OCI-LY7 (cell line): Measurements from ENCODE around the gene PRR23B. TPM values are rescaled to one million over a fixed set of nuclear protein-coding genes. Genes with fewer than 3 reads are reported as not detected.
"Not testable (repeated sequence)": the region's sequence is repeated elsewhere in the genome, so short reads cannot be mapped to it uniquely, and the experiment has no call there.

Source experiments
- BruUV-seq: library from RNA; stranded (reverse); fragments of 400-500 nt; replicated peaks from 2 replicates; lab custom pipeline; 2021; lab: Mats Ljungman, UMichigan
- CTCF ChIA-PET: fragments of 300-600 bp; sonication (Branson Sonifier 250); formaldehyde crosslinking; loops from one replicate; lab custom pipeline; 2022; ENCODE audit warnings: antibody characterized with exemption; ENCODE audit not compliant: unreplicated experiment; lab: Charles Lee
- POLR2A ChIA-PET: fragments of 300-600 bp; sonication (Branson Sonifier 250); formaldehyde crosslinking; loops from one replicate; lab custom pipeline; 2022; ENCODE audit warnings: antibody characterized with exemption; lab: Charles Lee
- DNase-seq: peaks from one replicate; pipeline ENCODE4 v3.0.0-alpha.2; 2015; ENCODE audit warnings: low spot score
- H2AFZ ChIP-seq: fragments of 200-600 bp; sonication (generic), shearing (Covaris generic); 2 replicates; pipeline ENCODE4 v1.6.1; 2014; ENCODE audit warnings: mild to moderate bottlenecking, antibody characterized with exemption, low read length, moderate library complexity
- H3K27ac ChIP-seq: fragments of 200-600 bp; sonication (generic); 2 replicates; pipeline ENCODE4 v1.5.1; 2014; ENCODE audit warnings: mixed run types, low read depth, mild to moderate bottlenecking, moderate library complexity, low read length, inconsistent platforms; ENCODE audit not compliant: poor library complexity, severe bottlenecking
- H3K36me3 ChIP-seq: fragments of 200-600 bp; sonication (generic); 2 replicates; pipeline ENCODE4 v1.6.1; 2014; ENCODE audit warnings: mild to moderate bottlenecking, antibody characterized with exemption, low read length, moderate library complexity, mixed read lengths; ENCODE audit not compliant: insufficient read depth
- H3K4me1 ChIP-seq: fragments of 200-600 bp; sonication (generic); 2 replicates; pipeline ENCODE4 v1.5.1; 2014; ENCODE audit warnings: mild to moderate bottlenecking, low read length; ENCODE audit not compliant: insufficient read depth, poor library complexity, severe bottlenecking
- H3K4me2 ChIP-seq: fragments of 200-600 bp; sonication (generic); 2 replicates; pipeline ENCODE4 v1.6.1; 2014; ENCODE audit warnings: mild to moderate bottlenecking, low read length
- H3K4me3 ChIP-seq: fragments of 200-600 bp; sonication (generic); 2 replicates; pipeline ENCODE4 v1.5.1; 2014; ENCODE audit warnings: mild to moderate bottlenecking, low read depth, low read length; ENCODE audit not compliant: poor library complexity, severe bottlenecking
- H3K79me2 ChIP-seq: fragments of 200-600 bp; sonication (generic); 2 replicates; pipeline ENCODE4 v1.6.1; 2016; ENCODE audit warnings: low read depth, mild to moderate bottlenecking, low read length, moderate library complexity, mixed read lengths; ENCODE audit not compliant: insufficient read depth
- H3K9me2 ChIP-seq: fragments of 200-600 bp; sonication (generic); 2 replicates; pipeline ENCODE4 v1.6.1; 2016; ENCODE audit warnings: mild to moderate bottlenecking, low read length, mixed read lengths; ENCODE audit not compliant: insufficient read depth
- H3K9me3 ChIP-seq: fragments of 200-600 bp; sonication (generic); 2 replicates; pipeline ENCODE4 v1.6.1; 2014; ENCODE audit warnings: mild to moderate bottlenecking, mixed run types, low read length, mixed read lengths
- H4K20me1 ChIP-seq: fragments of 200-600 bp; sonication (generic); 2 replicates; pipeline ENCODE4 v1.6.1; 2014; ENCODE audit warnings: mild to moderate bottlenecking, antibody characterized with exemption, low read length, moderate library complexity, mixed read lengths; ENCODE audit not compliant: insufficient read depth
- EZH2phosphoT487 ChIP-seq: fragments of 200-600 bp; sonication (generic); IDR thresholded peaks from 2 replicates; pipeline ENCODE4 v1.6.1; 2018; ENCODE audit warnings: low read depth, borderline replicate concordance, mild to moderate bottlenecking, mixed run types, antibody characterized with exemption, low read length, moderate library complexity, mixed read lengths
- intact Hi-C: fragments of 100-400 bp; cut with micrococcal nuclease; formaldehyde crosslinking; loops from one replicate; pipeline ENCODE4 v1.10.0; 2022; ENCODE audit not compliant: unreplicated experiment
- total RNA-seq, 2 experiments: library from RNA; depleted of rRNA in 1 of 2; stranded (reverse); fragments of >200 nt in 1 of 2; shearing (Covaris generic) in 1 of 2; gene quantifications; 2 replicates each; pipeline ENCODE4 v1.2.3, GENCODE V29; 2014 to 2022
- TF ChIP-seq, protein P1 (sequence below): fragments of 200-600 bp; sonication (generic); conservative IDR thresholded peaks from 2 replicates; pipeline ENCODE4 v1.5.1; 2014; ENCODE audit warnings: mild to moderate bottlenecking, antibody characterized with exemption, low read length, moderate library complexity, mixed read lengths

PRR23B gene
- total RNA-seq, 2 experiments from 2014 or later = not detected

GRCh38 chr3:139032326-139033002, 11.7 kb upstream of the PRR23B start:
- BruUV-seq = no TSS peak
- intact Hi-C loops = no loop called here
- no peaks in the 10 kb centered on the region for H3K4me1 ChIP-seq
- no peaks in the 10 kb centered on the region for H3K9me2 ChIP-seq
- TF ChIP-seq EZH2phosphoT487 = no peak
- TF ChIP-seq, protein P1, sequence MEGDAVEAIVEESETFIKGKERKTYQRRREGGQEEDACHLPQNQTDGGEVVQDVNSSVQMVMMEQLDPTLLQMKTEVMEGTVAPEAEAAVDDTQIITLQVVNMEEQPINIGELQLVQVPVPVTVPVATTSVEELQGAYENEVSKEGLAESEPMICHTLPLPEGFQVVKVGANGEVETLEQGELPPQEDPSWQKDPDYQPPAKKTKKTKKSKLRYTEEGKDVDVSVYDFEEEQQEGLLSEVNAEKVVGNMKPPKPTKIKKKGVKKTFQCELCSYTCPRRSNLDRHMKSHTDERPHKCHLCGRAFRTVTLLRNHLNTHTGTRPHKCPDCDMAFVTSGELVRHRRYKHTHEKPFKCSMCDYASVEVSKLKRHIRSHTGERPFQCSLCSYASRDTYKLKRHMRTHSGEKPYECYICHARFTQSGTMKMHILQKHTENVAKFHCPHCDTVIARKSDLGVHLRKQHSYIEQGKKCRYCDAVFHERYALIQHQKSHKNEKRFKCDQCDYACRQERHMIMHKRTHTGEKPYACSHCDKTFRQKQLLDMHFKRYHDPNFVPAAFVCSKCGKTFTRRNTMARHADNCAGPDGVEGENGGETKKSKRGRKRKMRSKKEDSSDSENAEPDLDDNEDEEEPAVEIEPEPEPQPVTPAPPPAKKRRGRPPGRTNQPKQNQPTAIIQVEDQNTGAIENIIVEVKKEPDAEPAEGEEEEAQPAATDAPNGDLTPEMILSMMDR = no peak
- no peak for DNase-seq
- peaks cover 4% of the 10 kb centered on the region; the same call in 1 of the 2 replicates for H3K9me3 ChIP-seq
- ChIA-PET POLR2A (interaction anchor here (0.8 kb wide), 1 partner anchor 16 kb away, joined by 3 read pairs; no protein-coding TSS in a partner anchor), CTCF (no interaction called here)
- no peak overlapping the region for H3K4me3 ChIP-seq
- no peak overlapping the region for H2AFZ ChIP-seq
- no peaks in the 10 kb centered on the region for H4K20me1 ChIP-seq
- H3K27ac ChIP-seq = no peak overlapping the region
- H3K4me2 ChIP-seq = no peak overlapping the region
- H3K36me3 ChIP-seq = no peaks in the 10 kb centered on the region
- H3K79me2 ChIP-seq = no peaks in the 10 kb centered on the region

- BruUV-seq, H3K4me3 ChIP-seq, H3K4me1 ChIP-seq, H3K27ac ChIP-seq, DNase-seq, H3K4me2 ChIP-seq, H3K36me3 ChIP-seq, H3K9me2 ChIP-seq, H4K20me1 ChIP-seq, H3K9me3 ChIP-seq, CTCF ChIA-PET, H2AFZ ChIP-seq, H3K79me2 ChIP-seq, intact Hi-C loops: not testable (repeated sequence)
- POLR2A ChIA-PET = interaction anchor here (0.6 kb wide), 1 partner anchor 483 kb away, joined by 3 read pairs; no protein-coding TSS in a partner anchor
Observed at GRCh38 chr3:139030576-139030975, 9.8 kb upstream of the PRR23B start.

- intact Hi-C loops = no loop called here
- H3K27ac ChIP-seq = no peak overlapping the region
- no peak overlapping the region for H3K4me3 ChIP-seq
- no peak overlapping the region for H3K4me2 ChIP-seq
- H2AFZ ChIP-seq = no peak overlapping the region
- H3K36me3 ChIP-seq = no peaks in the 10 kb centered on the region
- BruUV-seq = no TSS peak
- no peaks in the 10 kb centered on the region for H3K79me2 ChIP-seq
- no peaks in the 10 kb centered on the region for H3K9me3 ChIP-seq
- no peak for TF ChIP-seq EZH2phosphoT487
- TF ChIP-seq, protein P1 = no peak
- no peaks in the 10 kb centered on the region for H4K20me1 ChIP-seq
- ChIA-PET CTCF (no interaction called here), POLR2A (no interaction called here)
- DNase-seq = no peak
- no peaks in the 10 kb centered on the region for H3K9me2 ChIP-seq
- H3K4me1 ChIP-seq = no peaks in the 10 kb centered on the region
Observed at GRCh38 chr3:139024968-139025367, 4.2 kb upstream of the PRR23B start.
